ENCODE measurements around the gene ACSBG1.

Gene ACSBG1

DNA sequence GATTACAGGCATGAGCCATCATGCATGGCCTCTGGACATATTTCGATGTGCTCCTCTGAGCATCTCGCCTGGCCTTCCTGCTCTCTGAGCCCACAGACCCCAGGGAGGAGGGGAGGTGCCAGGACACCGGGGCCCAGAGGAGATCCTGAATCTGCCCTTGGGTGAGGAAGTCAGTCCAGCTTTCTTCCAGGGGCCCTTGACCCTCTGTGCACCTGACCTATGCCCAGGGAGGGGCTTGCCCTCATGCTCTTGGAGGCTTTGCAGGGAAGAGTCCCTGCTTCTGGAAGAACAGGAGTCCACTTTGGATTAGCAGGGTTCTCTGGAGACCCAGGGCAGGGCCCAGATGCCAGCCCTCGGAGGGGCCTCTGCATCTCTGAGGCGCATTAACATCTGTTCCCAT, 1.4 kb downstream of the ACSBG1 start:
- TF ChIP-seq, protein P1, sequence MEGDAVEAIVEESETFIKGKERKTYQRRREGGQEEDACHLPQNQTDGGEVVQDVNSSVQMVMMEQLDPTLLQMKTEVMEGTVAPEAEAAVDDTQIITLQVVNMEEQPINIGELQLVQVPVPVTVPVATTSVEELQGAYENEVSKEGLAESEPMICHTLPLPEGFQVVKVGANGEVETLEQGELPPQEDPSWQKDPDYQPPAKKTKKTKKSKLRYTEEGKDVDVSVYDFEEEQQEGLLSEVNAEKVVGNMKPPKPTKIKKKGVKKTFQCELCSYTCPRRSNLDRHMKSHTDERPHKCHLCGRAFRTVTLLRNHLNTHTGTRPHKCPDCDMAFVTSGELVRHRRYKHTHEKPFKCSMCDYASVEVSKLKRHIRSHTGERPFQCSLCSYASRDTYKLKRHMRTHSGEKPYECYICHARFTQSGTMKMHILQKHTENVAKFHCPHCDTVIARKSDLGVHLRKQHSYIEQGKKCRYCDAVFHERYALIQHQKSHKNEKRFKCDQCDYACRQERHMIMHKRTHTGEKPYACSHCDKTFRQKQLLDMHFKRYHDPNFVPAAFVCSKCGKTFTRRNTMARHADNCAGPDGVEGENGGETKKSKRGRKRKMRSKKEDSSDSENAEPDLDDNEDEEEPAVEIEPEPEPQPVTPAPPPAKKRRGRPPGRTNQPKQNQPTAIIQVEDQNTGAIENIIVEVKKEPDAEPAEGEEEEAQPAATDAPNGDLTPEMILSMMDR (IDR thresholded peaks at IDR 0.05; ENCODE audit: low read depth, low read length, missing control alignments), result no peak
- no peak overlapping the region for H3K4me3 ChIP-seq (ENCODE audit: low read depth, low read length)
- DNase-seq (ENCODE audit: low read depth), result no peak

- TF ChIP-seq, protein P1 (IDR thresholded peaks at IDR 0.05; ENCODE audit: low read depth, low read length, missing control alignments), result no peak
- no peak for DNase-seq (ENCODE audit: low read depth)
- H3K4me3 ChIP-seq (ENCODE audit: low read depth, low read length), result no peak overlapping the region
These were observed 4.6 kb downstream of the ACSBG1 start for GRCh38 chr15:78229431-78230406.

- no peak for DNase-seq (ENCODE audit: low read depth)
- TF ChIP-seq, protein P1 (IDR thresholded peaks at IDR 0.05; ENCODE audit: low read depth, low read length, missing control alignments), result no peak
- no peak overlapping the region for H3K4me3 ChIP-seq (ENCODE audit: low read depth, low read length)
These were observed 5.9 kb downstream of the ACSBG1 start for GRCh38 chr15:78228356-78228996.

DNA sequence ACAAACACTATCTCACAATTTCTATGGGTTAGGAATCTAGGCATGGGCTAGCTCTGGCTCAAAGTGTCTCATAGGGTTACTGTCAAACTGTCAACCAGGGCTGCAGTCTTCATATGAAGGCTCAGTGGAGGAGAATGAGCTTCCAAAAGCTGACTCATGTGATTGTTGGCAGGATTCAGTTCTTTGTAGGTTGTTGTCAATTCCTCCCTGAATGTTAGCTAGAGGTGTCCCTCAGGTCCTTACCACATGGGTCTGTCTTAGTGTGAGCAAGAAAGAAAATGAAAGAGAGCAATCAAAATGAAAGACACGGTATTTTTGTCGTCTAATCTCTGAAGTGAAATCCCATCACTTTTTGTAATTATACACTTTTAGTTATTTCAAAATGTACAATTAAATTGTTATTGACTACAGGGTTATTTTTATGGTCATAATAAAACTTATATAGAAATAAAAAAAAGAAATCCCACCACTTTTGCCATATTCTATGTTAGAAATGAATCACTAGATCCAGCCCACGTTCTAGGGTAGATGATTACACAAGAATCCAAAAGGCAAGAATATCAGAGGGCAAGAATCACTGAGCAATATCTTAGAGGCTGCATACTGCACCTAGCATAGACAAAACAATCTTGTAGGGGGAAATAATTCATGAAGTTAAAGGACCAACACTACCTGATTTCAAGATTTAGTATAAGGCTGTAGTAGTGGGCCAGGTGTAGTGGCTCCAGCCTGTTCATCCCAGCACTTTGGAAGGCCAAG, 8.4 kb downstream of the ACSBG1 start:
- no peak overlapping the region for H3K4me3 ChIP-seq (ENCODE audit: low read depth, low read length)
- TF ChIP-seq, protein P1 (IDR thresholded peaks at IDR 0.05; ENCODE audit: low read depth, low read length, missing control alignments), result no peak
- peak; percentile 44 for DNase-seq (ENCODE audit: low read depth)

DNA sequence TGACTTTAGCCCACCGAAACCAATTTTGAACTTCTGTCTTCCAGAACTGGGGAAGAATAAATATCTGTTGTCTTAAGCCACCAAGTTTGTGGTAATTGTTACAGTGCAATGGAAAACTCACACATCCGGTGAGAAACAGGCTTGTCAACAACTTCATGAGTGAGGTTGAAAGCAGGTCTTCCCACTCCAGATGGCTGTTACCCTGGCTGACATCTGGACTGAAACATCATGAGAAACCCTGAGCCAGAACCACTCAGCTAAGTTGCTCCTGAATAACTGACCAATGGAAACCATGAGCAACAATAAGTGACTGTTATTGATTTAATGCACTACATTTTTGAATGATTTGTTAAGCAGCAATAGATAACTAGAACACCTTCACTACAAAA, 10.3 kb downstream of the ACSBG1 start:
- H3K4me3 ChIP-seq (ENCODE audit: low read depth, low read length), result no peak overlapping the region
- no peak for DNase-seq (ENCODE audit: low read depth)
- TF ChIP-seq, protein P1 (IDR thresholded peaks at IDR 0.05; ENCODE audit: low read depth, low read length, missing control alignments), result no peak

DNA sequence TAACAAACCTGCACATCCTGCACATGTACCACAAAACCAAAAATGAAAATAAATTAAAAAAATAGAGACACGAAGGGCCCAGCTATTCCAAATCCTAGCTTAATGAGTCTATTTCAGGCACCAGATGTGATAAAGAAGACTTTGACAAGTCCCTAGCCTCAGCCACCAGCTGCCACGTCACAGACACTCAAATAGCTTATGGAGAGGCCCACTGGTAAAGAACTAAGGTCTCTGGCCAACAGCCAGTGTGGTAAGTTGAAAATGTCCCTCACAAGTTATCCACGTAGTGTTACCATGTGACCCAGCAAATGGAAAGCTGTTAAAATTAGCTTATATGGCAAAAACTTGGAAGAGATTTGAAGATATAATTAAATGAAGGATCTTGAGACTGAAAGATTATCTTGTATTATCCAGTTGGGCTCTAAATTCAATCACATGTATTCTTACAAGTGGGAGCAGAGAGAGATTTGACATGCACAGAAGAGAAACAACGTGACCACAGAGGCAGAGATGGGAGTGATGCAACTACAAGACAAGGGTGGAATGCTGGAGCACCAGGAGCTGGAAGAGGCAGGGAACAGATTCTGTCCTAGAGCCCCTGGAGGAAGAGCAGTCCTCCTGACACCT, 10.9 kb downstream of the ACSBG1 start:
- no peak overlapping the region for H3K4me3 ChIP-seq (ENCODE audit: low read depth, low read length)
- TF ChIP-seq, protein P1 (IDR thresholded peaks at IDR 0.05; ENCODE audit: low read depth, low read length, missing control alignments), result no peak
- no peak for DNase-seq (ENCODE audit: low read depth)

Data from GM12864 (cell line).